Spleen (tissue), 11 donors: ENCODE results near the gene TTLL3. TPM values are rescaled to one million over a fixed set of nuclear protein-coding genes. Genes with fewer than 3 reads are reported as not detected.

Experiments
- DNase-seq: peaks from one replicate; pipeline ENCODE4 v3.0.0-alpha.2; 2020
- H3K27ac ChIP-seq, 8 donors: fragments of 200-600 bp; sonication (generic) in 7 of 8; 1 replicate in 4 of 8; 2 replicates in 4 of 8; pipeline versions ENCODE4 v1.5.0 to v1.8.0; 2016 to 2021; ENCODE audit warnings: inconsistent platforms in 4 of 8, mild to moderate bottlenecking in 4 of 8, moderate library complexity in 1 of 8
- H3K27me3 ChIP-seq, 7 donors: fragments of 200-600 bp; sonication (generic) in 6 of 7; replicated peaks in 1 of 7; 1 replicate in 4 of 7; 2 replicates in 3 of 7; pipeline versions ENCODE4 v1.5.0 to v1.8.0; 2016 to 2021; ENCODE audit warnings: inconsistent platforms in 3 of 7, mild to moderate bottlenecking in 1 of 7
- H3K36me3 ChIP-seq, 6 donors: fragments of 200-600 bp; sonication (generic) in 5 of 6; 1 replicate in 4 of 6; 2 replicates in 2 of 6; pipeline versions ENCODE4 v1.5.0 to v1.8.0; 2016 to 2021; ENCODE audit warnings: inconsistent platforms in 2 of 6
- H3K4me1 ChIP-seq, 6 donors: fragments of 200-600 bp; sonication (generic) in 5 of 6; 1 replicate in 3 of 6; 2 replicates in 3 of 6; pipeline versions ENCODE4 v1.5.0 to v1.8.0; 2016 to 2021; ENCODE audit warnings: inconsistent platforms in 3 of 6
- H3K4me3 ChIP-seq, 8 donors: fragments of 200-600 bp; sonication (generic) in 7 of 8; 1 replicate in 4 of 8; 2 replicates in 4 of 8; pipeline versions ENCODE4 v1.5.0 to v1.8.0; 2016 to 2021; ENCODE audit warnings: inconsistent platforms in 4 of 8, mild to moderate bottlenecking in 4 of 8, moderate library complexity in 2 of 8
- H3K9me3 ChIP-seq, 8 donors: fragments of 200-600 bp; sonication (generic) in 7 of 8; 1 replicate in 4 of 8; 2 replicates in 4 of 8; pipeline versions ENCODE4 v1.5.0 to v1.8.0; 2016 to 2021; ENCODE audit warnings: inconsistent platforms in 4 of 8
- CTCF ChIP-seq, 11 experiments: fragments of 200-600 bp in 7 of 11; fragments of 450-650 bp in 4 of 11; sonication (generic) in 4 of 11; IDR thresholded peaks in 8 of 11; conservative IDR thresholded peaks in 3 of 11; 1 replicate in 7 of 11; 2 replicates in 4 of 11; pipeline versions ENCODE4 v1.4.0 to v1.8.0; 2016 to 2021; ENCODE audit warnings: antibody characterized with exemption in 11 of 11, inconsistent platforms in 4 of 11, mild to moderate bottlenecking in 1 of 11
- POLR2A ChIP-seq, 3 donors: fragments of 450-650 bp; IDR thresholded peaks; one replicate each; pipeline ENCODE4 v1.5.1; 2017; ENCODE audit warnings: antibody characterized with exemption in 3 of 3, mild to moderate bottlenecking in 1 of 3
- POLR2AphosphoS5 ChIP-seq, 3 donors: sonication (generic); formaldehyde crosslinking; IDR thresholded peaks; one replicate each; pipeline ENCODE4 v1.5.1; 2017; ENCODE audit warnings: antibody characterized with exemption in 3 of 3
- WGBS, 5 donors: extraction: QIAGEN DNeasy Blood & Tissue Kit in 3 of 5; methylation state at CpG; one replicate each; pipeline versions ENCODE4 v1.1.5 to v1.1.7; 2013 to 2018; 5-methylcytosine and 5-hydroxymethylcytosine counted together
- intact Hi-C: fragments of 100-400 bp; cut with DNase I; formaldehyde crosslinking; loops from one replicate; pipeline ENCODE4 v1.15.0; 2023; ENCODE audit warnings: low total_unique reads
- polyA plus RNA-seq, 3 donors: library from polyadenylated mRNA; stranded (reverse); fragments of 200-250 nt; gene quantifications; one replicate each; pipeline ENCODE4 v1.2.1, GENCODE V29; 2013
- total RNA-seq, 7 donors: library from RNA; depleted of rRNA in 3 of 7; stranded (reverse); fragments of >200 nt in 3 of 7; fragmentation: NEBNext Ultra II Directional in 4 of 7; extraction: Animal tissue kit (Norgen Biotek cat#: 25700) in 4 of 7; gene quantifications; one replicate each; pipeline versions ENCODE4 v1.1.0 to v1.2.1, GENCODE V29; 2016 to 2021
- donor health status: healthy with polysubstance abuse.
- donor health status: DM: no; HTN: no; CAD: no; lungs with moderate emphysema.
- donor health status: DM: no; HTN: no; CAD: no.
- donor health status: Bipolar disorder and iron deficiency.
- donor health status: healthy.
- donor health status: DM: no; HTN: no; CAD: no.
- donor health status: DM: yes; HTN: yes; CAD: no.

The TTLL3 gene
- total and polyA plus RNA-seq, 10 donors, result 24.8 to 143 (median 74.0) TPM

GRCh38 chr3:9820543-9820942 is 10.5 kb downstream of the TTLL3 start:
- H3K27ac ChIP-seq, result no peak overlapping the region
- no peak for DNase-seq
- no peaks in the 10 kb centered on the region for H3K4me1 ChIP-seq
- peaks cover 0 to 72% (median 0%) of the 10 kb centered on the region in 6 donors for H3K36me3 ChIP-seq
- no peaks in the 10 kb centered on the region for H3K27me3 ChIP-seq
- TF ChIP-seq POLR2AphosphoS5 (IDR thresholded peaks at IDR 0.05) (no peak), POLR2A (IDR thresholded peaks at IDR 0.05) (no peak), CTCF (IDR thresholded peaks at IDR 0.05 in 8 of 11, conservative IDR thresholded peaks at IDR 0.05 in 3 of 11) (no peak)
- no peaks in the 10 kb centered on the region for H3K9me3 ChIP-seq
- WGBS, 5 donors, result 89 to 94% (median 93%) methylated on average over 12 of the region's 12 CpGs
- no peak overlapping the region for H3K4me3 ChIP-seq
- intact Hi-C loops, result no loop called here

- H3K36me3 ChIP-seq, result peaks cover 0 to 72% (median 0%) of the 10 kb centered on the region in 6 donors
- H3K27me3 ChIP-seq, result no peaks in the 10 kb centered on the region
- no peak for DNase-seq
- no peak overlapping the region for H3K4me3 ChIP-seq
- WGBS, 5 donors, result 78 to 96% (median 88%) methylated on average over 2 of the region's 2 CpGs
- H3K27ac ChIP-seq, result no peak overlapping the region
- intact Hi-C loops, result no loop called here
- H3K9me3 ChIP-seq, result no peaks in the 10 kb centered on the region
- no peaks in the 10 kb centered on the region for H3K4me1 ChIP-seq
- TF ChIP-seq POLR2AphosphoS5 (IDR thresholded peaks at IDR 0.05) (no peak), POLR2A (IDR thresholded peaks at IDR 0.05) (no peak), CTCF (IDR thresholded peaks at IDR 0.05 in 8 of 11, conservative IDR thresholded peaks at IDR 0.05 in 3 of 11) (no peak)
Measured at GRCh38 chr3:9820946-9821345, 10.9 kb downstream of the TTLL3 start.

GRCh38 chr3:9825451-9826040 is 15.5 kb downstream of the TTLL3 start:
- TF ChIP-seq POLR2A (IDR thresholded peaks at IDR 0.05) (no peak), POLR2AphosphoS5 (IDR thresholded peaks at IDR 0.05) (peak in 1 of 3 donors; percentile 45)
- H3K4me3 ChIP-seq, result no peak overlapping the region
- peaks cover 0 to 5% (median 0%) of the 10 kb centered on the region in 6 donors for H3K4me1 ChIP-seq
- no peak overlapping the region for H3K27ac ChIP-seq
- intact Hi-C loops, result no loop called here
- H3K36me3 ChIP-seq, result peaks cover 0 to 68% (median 8%) of the 10 kb centered on the region in 6 donors
- WGBS, 5 donors, result 82 to 91% (median 84%) methylated on average over 11 to 14 of the region's 14 CpGs
- no peaks in the 10 kb centered on the region for H3K9me3 ChIP-seq
- DNase-seq, result no peak
- H3K27me3 ChIP-seq, result no peaks in the 10 kb centered on the region

GRCh38 chr3:9826815-9827573 is 16.9 kb downstream of the TTLL3 start:
- WGBS, 5 donors, result 85 to 87% (median 85%) methylated on average over 19 to 20 of the region's 20 CpGs
- Histone ChIP-seq H3K36me3 (peaks cover 0 to 73% (median 8%) of the 10 kb centered on the region in 6 donors), H3K27ac (no peak overlapping the region), H3K4me1 (peaks cover 0 to 6% (median 0%) of the 10 kb centered on the region in 6 donors), H3K9me3 (no peaks in the 10 kb centered on the region), H3K4me3 (no peak overlapping the region), H3K27me3 (no peaks in the 10 kb centered on the region)
- TF ChIP-seq CTCF (IDR thresholded peaks at IDR 0.05 in 8 of 11, conservative IDR thresholded peaks at IDR 0.05 in 3 of 11) (peak in 5 of 11 experiments; percentile 9 to 28 (median 11)), POLR2AphosphoS5 (IDR thresholded peaks at IDR 0.05) (peak in 1 of 3 donors; percentile 43), POLR2A (IDR thresholded peaks at IDR 0.05) (no peak)
- no peak for DNase-seq
- intact Hi-C loops, result no loop called here
